ENCODE results near the gene MFN2.
A peak's percentile ranks its signal among the peaks of the same experiment; 100 is the strongest.
"Not testable (repeated sequence)": the region's sequence is repeated elsewhere in the genome, so short reads cannot be mapped to it uniquely, and the experiment has no call there.

MFN2 gene

GRCh38 chr1:11979851-11980675 is at the start of gene MFN2:
MFN2 (plus strand) TSS chr1:11980444; CDS start chr1:11989169, 8,725 bp downstream.
- peak; percentile 97 for DNase-seq (ENCODE audit: low read depth)

- DNase-seq (ENCODE audit: low read depth): no peak
These were observed 49.4 kb upstream of the MFN2 start for GRCh38 chr1:11930571-11931445.

DNA sequence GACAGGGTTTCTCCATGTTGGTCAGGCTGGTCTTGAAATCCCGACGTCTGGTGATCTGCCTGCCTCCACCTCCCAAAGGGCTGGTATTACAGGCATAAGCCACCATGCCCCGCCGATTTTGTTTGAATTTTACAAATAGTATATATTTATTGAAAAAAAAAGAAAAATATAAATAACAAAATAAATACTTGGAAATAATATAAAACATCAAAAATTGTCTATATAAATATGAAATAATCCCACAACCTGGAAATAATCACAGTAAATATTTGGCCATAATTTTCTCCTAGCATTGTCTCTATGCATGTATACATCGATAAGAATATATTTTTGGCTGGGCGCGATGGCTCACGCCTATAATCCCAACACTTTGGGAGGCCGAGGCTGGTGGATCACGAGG is 48.4 kb upstream of the MFN2 start:
- no peak for DNase-seq (ENCODE audit: low read depth)

DNA sequence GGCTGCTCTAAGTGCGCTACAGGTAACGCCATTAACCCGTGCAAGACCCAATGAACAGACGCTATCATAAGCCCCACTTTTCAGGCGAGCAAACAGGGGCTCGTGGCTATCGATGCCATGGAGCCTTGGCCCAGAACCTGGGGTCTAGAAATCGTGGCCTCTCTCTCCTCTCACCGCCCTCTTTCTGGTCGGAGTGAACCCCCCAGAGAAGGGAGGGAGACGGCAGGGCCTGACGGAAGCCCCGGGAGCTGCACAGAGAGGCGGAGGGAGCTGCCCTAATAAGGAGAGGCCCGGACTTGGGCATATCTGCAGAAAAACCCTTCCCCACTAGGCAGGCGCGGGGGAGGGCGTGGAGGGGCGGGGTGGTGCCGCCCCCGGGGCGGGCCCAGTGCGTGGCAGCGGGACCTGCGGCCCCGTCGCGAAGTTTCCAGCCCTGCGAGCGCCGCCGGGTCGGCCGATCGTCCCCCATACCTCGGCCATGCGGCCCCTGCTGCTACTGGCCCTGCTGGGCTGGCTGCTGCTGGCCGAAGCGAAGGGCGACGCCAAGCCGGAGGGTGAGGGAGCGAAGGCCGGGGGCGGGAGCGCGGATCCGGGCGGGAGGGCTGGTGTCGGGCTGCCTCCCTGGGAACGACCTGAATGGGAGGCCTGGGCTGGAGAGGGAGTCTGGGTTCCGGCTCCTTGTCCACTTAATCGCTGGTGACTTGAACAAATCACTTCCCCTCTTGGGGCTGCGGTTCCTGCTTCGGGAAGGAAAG is 45.8 kb upstream of the MFN2 start, which contains the start of gene PLOD1:
PLOD1 (plus strand) TSS at position 416 of the 755 bp plus-strand sequence; CDS start at position 479, 63 bp downstream.
- peak; percentile 87 for DNase-seq (ENCODE audit: low read depth)

DNA sequence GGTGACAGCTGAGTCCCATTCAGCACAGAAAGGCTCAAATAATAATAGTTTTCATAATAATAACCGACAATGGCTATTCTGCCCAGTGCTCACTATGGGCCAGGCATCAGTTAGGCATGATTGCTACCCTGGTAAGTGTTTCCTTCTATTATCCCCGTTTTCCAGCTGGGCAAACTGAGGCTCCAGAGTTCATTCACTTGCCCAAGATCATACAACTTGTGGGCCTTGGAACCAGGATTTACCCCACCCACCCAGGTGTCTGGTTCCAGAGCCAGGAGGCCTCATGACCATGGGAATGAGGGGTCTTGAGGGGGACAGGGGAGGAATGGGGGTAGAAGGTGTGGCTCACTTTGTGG is 45.2 kb upstream of the MFN2 start:
- DNase-seq (ENCODE audit: low read depth): no peak

DNA sequence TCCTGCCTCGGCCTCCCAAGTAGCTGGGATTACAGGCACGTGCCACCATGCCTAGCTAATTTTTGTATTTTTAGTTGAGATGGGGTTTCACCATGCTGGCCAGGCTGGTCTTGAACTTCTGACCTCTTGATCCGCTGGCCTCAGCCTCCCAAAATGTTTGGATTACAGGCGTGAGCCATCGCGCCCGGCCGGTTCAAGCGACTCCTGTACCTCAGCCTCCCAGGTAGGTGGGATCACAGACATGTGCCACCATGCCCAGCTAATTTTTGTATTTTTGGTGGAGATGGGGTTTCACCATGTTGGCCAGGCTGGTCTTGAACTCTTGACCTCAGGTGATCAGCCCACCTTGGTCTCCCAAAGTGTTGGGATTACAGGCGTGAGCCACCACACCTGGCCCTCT is 44.5 kb upstream of the MFN2 start:
- DNase-seq (ENCODE audit: low read depth): not testable (repeated sequence)

DNA sequence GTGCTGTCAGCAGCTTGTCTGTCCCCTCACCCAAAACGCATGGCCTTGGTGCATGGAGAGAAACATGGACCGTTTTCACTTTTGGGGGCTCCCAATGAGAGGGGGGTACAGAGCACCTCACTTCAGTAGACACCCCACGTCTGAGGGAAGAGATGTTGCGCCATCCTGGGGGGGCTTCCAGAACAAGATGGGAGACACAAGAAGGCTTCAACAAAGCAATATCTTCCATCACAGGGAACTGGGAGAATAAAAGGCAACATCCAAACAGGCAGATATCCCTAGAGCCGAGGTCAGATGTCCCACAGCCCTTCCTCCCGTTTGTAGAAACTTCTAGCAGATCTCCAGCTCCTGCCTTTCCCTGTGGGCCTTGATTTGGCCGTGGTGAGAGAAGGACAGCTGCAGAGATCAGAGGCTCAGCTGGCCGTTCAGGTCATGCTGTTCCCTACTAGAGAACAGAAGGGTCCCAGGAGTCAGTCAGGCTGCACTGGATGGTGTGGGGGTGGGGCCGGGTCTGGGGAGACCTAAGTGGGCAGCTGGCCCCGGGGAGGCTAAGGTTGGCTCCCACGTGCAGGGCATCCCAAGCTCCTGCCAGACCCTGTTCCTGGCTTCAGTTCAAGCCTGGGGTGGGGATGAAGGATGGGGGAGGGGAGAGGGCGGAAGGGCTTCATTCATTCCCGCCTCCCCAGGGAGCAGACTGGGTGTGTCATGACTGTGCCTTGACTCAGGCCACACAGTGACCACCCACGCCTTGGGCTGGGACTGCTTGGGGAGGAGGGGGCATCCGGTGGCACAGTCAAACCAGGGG is 41.3 kb upstream of the MFN2 start:
- DNase-seq (ENCODE audit: low read depth): no peak

DNA sequence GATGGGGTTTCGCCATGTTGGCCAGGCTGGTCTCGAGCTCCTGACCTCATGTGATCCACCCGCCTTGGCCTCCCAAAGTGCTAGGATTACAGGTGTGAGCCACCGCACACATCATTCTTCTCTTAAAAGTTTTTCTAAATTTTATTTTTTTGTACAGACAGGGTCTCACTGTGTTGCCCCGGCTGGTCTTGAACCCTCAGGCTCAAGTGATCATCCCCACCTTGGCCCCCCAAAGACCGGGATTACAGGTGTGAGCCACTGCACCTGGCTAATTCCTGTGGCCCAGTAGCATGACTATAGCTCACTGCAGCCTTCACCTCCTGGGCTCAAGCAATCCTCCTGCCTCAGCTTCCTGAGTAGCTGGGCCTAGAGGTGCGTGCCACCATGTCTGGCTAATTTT is 40.5 kb upstream of the MFN2 start:
- DNase-seq (ENCODE audit: low read depth): not testable (repeated sequence)

DNA sequence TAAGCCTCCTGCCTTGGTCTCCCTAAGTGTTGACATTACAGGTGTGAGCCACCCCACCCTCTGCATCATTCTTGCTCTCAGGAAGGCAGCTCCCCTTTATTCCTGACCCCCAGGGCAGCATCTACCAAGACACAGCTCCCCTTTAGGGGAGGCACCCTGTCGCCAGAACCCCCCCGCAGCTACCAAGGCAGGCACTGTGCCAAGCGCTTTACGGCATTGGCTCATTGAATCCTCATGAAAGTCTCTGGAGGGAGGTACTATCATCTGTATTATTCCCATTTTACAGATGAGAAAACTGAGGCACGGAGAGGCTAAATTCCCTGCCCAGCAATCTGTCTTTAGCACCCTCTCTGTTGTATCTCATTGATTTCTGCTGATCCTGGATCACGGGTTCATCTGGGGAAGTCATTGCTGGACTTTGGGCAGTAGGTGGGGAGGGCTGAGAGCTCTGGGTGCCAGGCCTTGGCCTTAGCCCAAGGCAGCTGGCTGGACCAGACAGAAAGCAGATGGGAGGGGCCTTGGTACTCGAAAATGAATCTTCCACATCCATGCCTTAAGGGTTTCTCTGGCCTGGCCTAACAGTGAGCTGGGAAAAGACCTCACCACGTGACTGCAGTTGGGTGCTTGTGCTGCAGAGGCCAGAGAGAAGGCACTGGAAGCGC is 39.9 kb upstream of the MFN2 start:
- DNase-seq (ENCODE audit: low read depth): no peak

DNA sequence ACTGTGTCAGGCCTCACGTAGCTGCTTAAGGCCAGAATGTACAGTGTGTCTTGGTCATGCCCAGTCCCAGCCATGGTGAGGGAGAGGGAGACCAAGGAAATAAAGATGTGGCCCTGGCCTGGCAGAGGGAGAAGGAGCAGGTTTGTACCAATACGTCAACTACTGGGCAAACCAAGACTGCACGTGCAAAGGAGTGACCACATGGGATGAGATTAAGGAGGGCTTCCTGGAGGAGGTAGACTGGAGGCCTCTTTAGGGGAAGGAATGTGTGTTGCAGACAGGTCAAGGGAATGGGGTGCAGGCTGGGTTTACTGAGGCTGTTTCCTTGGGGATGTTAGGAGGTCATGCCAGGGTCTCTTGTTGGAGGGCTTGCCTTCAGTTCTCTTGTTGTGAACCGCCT is 38.0 kb upstream of the MFN2 start:
- no peak for DNase-seq (ENCODE audit: low read depth)

GRCh38 chr1:11943619-11944018 is 36.6 kb upstream of the MFN2 start:
- DNase-seq (ENCODE audit: low read depth): no peak

DNA sequence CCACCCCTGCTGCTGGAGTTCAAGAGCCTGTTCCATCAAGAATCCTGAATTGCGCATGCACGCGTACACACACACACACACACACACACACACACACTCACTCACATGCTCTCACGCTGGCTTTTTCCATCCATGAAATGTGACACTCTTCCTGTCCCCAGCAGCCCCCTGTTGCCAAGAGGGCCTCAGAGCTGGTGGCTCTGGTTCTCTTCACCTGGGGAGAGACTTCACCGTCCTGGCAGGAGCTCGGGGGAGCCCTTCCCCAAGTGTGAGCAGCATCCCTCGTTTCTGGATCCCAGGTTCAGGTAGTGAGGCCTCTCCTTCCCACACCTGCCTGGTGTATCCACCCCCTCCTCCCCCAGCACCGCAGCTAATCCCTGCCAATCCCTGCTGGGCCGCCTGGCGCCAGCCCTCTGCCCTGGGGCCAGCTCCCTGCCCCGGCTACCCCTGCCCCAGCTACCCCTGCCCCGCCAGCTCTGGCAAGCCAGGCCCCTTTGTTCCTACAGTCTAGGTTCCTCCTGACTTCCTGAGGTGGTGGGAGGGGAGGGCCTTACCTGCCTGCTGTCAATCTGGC is 35.8 kb upstream of the MFN2 start:
- DNase-seq (ENCODE audit: low read depth): peak; percentile 43

DNA sequence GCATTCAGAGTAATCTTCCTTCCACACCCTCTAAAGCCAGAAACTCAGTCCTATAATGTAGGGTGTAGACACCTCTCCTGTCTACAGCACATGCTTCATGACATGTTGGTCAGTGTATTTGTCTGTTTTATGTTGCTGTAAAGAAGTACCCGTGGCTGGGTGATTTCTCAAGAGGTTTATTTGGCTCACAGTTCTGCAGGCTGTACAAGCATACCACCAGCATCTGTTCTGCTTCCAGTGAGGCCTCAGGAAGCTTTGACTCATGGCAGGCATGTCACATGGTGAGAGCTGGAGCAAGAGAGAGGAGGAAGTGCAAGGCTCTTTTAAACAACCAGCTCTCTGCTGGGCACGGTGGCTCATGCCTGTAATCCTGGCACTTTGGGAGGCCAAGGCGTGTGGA is 33.6 kb upstream of the MFN2 start:
- DNase-seq (ENCODE audit: low read depth): no peak

- no peak for DNase-seq (ENCODE audit: low read depth)
These were observed 31.3 kb upstream of the MFN2 start for GRCh38 chr1:11948822-11949458.

- no peak for DNase-seq (ENCODE audit: low read depth)
These were observed 28.3 kb upstream of the MFN2 start for GRCh38 chr1:11951901-11952300.

DNA sequence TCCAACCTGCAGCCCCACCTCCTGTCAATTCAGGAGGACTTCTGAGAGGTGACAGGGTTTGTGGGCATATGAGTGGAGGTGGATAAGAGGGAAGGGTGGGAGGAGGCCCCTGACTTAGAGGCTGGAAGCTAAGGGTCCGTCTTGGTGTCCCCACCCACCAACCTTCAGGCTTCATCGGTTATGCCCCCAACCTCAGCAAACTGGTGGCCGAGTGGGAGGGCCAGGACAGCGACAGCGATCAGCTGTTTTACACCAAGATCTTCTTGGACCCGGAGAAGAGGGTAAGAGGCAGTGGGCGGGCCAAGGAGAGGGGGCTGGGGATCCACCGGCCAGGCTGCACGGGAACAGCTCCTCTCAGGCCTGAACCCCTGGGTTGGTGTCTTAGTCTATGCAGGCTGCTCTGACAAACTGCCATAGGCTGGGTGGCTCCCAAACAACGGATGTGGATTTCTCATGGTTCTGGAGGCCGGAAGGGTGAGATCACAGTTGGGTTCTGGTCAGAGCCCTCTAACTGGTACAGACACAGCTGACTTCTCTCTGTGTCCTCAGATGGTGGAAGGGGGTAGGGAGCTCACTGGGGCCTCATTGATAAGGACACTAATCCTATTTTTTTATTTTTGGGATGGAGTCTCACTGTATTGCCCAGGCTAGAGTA is 27.7 kb upstream of the MFN2 start:
- no peak for DNase-seq (ENCODE audit: low read depth)

- no peak for DNase-seq (ENCODE audit: low read depth)
These were observed 25.0 kb upstream of the MFN2 start for GRCh38 chr1:11955221-11955620.

DNA sequence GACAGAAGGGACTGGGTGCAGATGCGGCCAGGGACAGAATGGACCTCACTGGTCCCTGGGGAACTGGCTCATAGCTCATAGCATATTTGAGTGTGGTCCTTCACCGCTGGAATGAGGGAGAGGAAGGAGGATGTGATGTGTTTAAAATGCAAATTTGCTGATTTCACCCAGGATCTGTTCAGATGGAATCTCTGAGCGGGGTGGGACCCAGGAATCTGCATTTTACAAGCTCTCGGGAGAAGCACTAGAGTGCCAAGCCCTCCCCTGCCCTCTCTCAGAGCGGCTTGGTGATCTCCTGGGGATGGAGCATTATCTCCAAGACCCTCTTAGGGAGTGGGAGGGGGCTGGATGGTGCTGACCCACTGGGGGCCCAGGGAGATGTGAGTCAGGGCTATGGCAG is 22.8 kb upstream of the MFN2 start:
- DNase-seq (ENCODE audit: low read depth): no peak

DNA sequence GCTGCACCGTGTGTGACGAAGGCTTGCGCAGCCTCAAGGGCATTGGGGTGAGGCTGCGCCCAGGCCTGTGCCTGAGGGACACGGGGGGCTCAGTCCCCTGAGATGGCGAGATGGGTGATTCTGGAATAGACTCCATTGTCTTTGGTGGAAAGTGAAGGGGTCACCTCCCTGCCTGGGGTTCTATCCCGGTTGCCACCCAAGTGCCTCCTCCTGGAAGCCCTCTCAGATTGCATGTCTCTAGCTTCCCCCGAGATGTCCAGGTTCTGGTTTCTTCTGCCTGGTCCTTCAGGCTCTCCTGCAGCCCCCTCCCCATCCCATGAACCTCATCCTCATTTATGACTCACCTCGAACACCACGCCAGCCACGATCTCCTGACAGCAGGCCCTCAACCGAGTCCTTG is 22.3 kb upstream of the MFN2 start:
- no peak for DNase-seq (ENCODE audit: low read depth)

DNA sequence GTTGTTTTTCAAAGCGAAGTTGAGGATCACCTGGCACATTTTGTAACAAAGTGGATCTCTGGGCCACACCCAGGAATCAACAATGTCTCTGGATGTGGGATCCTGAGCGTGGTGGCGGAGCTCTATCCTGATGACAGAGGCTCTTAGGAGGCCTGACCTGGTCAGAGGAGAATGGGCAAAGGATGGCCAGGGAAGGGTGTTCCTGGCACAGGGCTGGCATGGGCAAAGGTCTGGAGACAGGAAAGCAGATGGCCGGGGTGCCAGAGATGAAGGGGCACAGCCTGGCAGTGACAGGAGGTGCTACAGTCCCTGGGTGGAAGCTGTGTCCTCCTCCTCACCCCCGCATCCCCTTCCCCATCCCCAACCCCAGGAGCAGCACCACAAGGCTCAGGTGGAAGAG is 20.0 kb upstream of the MFN2 start:
- DNase-seq (ENCODE audit: low read depth): no peak
